Stimulated activated CD4-positive, alpha-beta T cell treated with anti-CD3 and anti-CD28 coated beads, Interleukin-4, amount 100 ng/mL, for 1 hour (primary cell): ENCODE data around the gene DGKI.

Experiments
- DNase-seq: peaks from one replicate; pipeline ENCODE4 v3.0.0-alpha.2; 2020

DGKI gene

DNA sequence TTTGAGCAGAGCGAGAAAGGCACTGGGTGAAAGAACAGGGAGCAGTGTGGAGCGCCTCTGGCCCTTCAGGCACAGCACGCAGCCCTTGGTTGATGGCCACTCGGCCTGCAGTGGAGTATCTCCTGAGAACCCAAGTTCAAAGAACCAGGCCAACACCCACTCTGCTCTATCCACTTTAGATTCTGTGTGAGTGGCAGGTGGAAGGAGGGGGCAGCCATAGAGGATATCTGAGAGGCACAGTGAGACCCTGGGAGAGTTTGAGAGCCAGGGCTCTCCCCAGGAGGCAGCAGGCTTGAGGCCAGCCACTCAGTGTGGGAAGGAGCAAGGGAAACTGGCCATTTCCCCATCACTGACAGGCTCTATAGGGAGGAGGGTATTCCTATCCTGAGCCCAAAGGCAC lies 450.7 kb downstream of the DGKI start:
- no peak for DNase-seq

DNA sequence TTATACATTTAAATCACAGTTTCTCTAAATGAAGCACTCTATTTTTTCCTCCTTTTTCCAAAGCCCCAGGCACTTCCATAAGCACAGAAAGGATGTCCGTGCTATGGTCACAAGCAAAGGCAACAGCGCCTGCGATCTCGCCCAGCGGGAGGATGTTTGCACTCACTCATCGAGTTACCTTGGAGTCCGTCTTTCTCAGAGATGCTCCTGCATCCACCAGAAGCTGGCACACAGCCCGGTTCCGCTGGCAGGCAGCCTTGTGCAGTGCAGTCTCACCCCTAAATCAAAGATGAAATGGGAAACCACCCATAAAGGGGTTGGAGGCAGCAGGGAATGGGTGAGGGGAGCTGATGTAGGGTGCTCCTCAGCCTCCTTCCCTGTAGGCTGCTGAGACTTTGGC lies 451.4 kb downstream of the DGKI start:
- no peak for DNase-seq

DNA sequence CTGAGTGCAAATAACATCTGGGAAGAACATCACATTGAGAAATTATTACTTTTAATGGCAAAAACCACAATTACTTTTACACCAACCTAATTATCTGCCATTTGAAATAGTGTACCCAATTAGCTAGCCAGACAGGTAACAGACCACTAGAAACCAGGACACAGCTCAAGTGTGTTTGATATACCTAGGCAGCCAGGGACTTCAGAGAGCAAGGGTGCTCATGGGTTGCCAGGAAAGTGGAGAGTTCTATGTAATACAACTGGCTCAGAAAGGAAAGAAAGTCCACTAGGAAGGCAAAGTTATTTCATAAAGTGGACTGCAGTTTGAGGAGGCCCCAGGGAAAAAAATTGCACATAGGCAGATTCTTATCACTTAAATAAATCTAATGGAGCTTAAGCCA lies 453.2 kb downstream of the DGKI start:
- DNase-seq = no peak

- DNase-seq = no peak
These were observed 456.7 kb downstream of the DGKI start for GRCh38 chr7:137390076-137390475.

GRCh38 chr7:137388916-137389315 lies 457.9 kb downstream of the DGKI start:
- no peak for DNase-seq

- no peak for DNase-seq
These were observed 459.8 kb downstream of the DGKI start for GRCh38 chr7:137386966-137387365.

- DNase-seq = no peak
These were observed 465.7 kb downstream of the DGKI start for GRCh38 chr7:137381045-137381444.

- no peak for DNase-seq
These were observed 473.3 kb downstream of the DGKI start for GRCh38 chr7:137373507-137373906.

DNA sequence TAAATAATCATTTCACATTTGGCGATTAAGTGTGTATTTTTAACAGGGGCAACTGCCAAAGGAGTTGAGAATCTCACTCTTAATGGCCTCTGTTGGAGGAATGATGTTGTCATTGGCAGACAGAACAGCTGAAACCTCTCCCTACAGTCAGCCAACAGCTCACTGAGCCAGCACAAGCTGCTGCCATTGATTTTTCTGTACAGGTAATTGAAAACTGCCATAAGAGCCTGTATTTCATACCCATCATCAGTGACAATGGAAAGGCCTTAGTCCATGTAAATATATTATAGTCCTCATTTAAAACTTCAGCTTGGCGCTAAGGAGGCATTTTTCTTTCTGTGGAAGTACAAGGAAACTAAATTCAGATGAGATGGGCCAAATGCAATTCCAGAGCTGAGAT lies 475.2 kb downstream of the DGKI start:
- no peak for DNase-seq

- no peak for DNase-seq
These were observed 479.8 kb downstream of the DGKI start for GRCh38 chr7:137366995-137367394.

- no peak for DNase-seq
These were observed 483.1 kb downstream of the DGKI start for GRCh38 chr7:137363683-137364082.

- no peak for DNase-seq
These were observed 486.6 kb downstream of the DGKI start for GRCh38 chr7:137360087-137360679.

- no peak for DNase-seq
These were observed 491.8 kb downstream of the DGKI start for GRCh38 chr7:137354961-137355360.

DNA sequence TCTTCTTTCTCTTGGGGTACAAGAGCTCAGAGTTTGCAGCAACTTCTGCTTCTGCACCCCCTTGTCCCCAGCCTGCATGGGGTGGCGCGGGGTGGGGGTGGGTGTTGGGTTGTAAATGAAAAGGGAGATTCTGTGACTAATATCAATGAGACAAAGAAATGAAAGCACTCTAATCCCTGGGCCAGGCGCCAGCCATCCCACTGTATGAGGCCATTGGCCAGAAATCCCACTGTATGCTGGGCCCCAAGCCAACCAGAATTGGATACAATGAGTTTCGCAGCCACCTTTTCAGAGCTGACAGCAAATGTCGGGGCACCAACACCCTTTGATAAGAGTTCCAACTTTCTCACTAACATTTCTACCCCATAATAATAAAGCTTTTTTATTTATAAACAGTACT lies 492.4 kb downstream of the DGKI start:
- DNase-seq = no peak

- no peak for DNase-seq
These were observed 494.8 kb downstream of the DGKI start for GRCh38 chr7:137351941-137352340.

GRCh38 chr7:137345799-137346449 lies 500.9 kb downstream of the DGKI start:
- no peak for DNase-seq

GRCh38 chr7:137343281-137343841 lies 503.4 kb downstream of the DGKI start, which contains the start of gene PTN:
TSS of gene PTN (minus strand) at chr7:137343733. CDS start at chr7:137254973, 88,760 bp downstream.
- DNase-seq = no peak

DNA sequence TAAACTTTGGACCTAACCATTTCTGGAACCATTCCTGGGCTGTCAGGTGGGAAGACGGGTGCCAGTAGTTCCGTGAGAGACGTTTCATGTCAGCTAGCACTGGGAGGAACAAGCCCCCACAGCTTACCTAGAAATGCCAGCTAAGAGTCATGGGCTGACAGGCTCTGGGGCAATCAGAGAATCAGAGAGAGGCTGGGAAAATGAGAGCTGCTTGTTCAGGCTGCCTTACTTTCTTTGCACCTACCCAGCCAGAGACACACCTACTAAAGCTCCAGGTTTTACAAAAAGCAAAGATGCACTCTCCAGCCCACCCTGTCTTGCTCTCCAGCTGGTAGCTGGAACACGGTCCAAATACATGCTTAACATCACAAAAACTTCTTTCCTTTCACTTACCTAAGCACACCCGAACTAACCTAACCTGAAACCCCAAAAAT lies 503.9 kb downstream of the DGKI start:
- no peak for DNase-seq

GRCh38 chr7:137342265-137342664 lies 504.5 kb downstream of the DGKI start:
- no peak for DNase-seq

GRCh38 chr7:137337902-137338301 lies 508.9 kb downstream of the DGKI start:
- no peak for DNase-seq

DNA sequence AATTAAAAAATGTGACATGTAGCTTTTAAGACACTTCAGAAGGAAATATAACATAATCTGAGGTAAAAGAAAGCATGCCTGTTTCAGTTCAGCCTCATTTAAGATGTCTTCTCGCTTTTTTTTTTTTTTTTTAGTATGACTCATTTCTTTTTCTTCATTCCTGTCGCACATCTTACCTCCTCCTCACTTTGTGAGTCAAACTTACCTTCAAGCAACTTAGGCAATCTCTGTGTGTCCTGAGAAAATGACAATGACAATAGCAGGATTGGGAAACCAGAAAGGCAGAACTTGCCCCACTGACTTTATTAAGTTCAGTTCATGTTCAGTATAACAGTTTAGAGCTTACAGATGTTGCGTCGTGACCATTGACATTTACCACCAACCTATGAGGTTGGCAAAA lies 511.0 kb downstream of the DGKI start:
- DNase-seq = no peak

DNA sequence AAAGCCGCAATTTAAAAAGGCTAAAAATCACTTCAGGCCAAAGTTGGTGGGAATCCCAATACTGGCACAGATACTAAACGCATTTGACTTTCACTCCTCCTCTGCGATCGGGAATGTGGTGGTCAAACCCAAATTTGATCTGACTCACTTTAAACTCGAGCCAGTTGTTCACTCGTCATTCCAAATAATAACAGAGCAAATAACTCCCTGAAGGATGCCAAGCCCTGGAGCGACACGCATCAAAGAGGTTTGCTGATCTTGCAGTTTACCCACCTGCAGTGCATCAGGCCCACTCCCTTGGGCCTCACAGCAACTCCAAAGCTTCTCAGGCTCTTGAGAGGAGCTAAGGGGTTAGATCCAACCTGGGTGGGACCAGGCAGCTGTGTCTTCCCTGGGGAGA lies 515.4 kb downstream of the DGKI start:
- DNase-seq = no peak
